H9 (cell line): ENCODE measurements around the gene SLC16A3. TPM values are rescaled to one million over a fixed set of nuclear protein-coding genes. Genes with fewer than 3 reads are reported as not detected.

Experiments
- DNase-seq: peaks from one replicate; pipeline ENCODE4 v3.0.0-alpha.2; 2017
- H2AFZ ChIP-seq: one replicate; pipeline ENCODE4 v1.6.1; 2013; ENCODE audit warnings: mild to moderate bottlenecking, low read length, control low read depth, moderate library complexity
- H2AK5ac ChIP-seq: 2 replicates; pipeline ENCODE4 v1.6.1; 2013; ENCODE audit warnings: low read length, control low read depth, mixed read lengths; ENCODE audit not compliant: insufficient read length
- H2BK120ac ChIP-seq: one replicate; pipeline ENCODE4 v1.6.1; 2013; ENCODE audit warnings: low read depth, mild to moderate bottlenecking, low read length, control low read depth, inconsistent platforms; ENCODE audit not compliant: poor library complexity, severe bottlenecking
- H2BK12ac ChIP-seq: 2 replicates; pipeline ENCODE4 v1.6.1; 2013; ENCODE audit warnings: low read length, control low read depth, mixed read lengths, low read depth; ENCODE audit not compliant: insufficient read length
- H2BK15ac ChIP-seq: 2 replicates; pipeline ENCODE4 v1.6.1; 2013; ENCODE audit warnings: low read depth, low read length, control low read depth
- H2BK20ac ChIP-seq: one replicate; pipeline ENCODE4 v1.6.1; 2013; ENCODE audit warnings: low read depth, mild to moderate bottlenecking, low read length, control low read depth, inconsistent platforms; ENCODE audit not compliant: poor library complexity, severe bottlenecking
- H2BK5ac ChIP-seq: 2 replicates; pipeline ENCODE4 v1.6.1; 2013; ENCODE audit warnings: low read length, control low read depth, mixed read lengths; ENCODE audit not compliant: insufficient read length
- H3K14ac ChIP-seq: 2 replicates; pipeline ENCODE4 v1.6.1; 2013; ENCODE audit warnings: low read length, control low read depth; ENCODE audit not compliant: insufficient read depth
- H3K18ac ChIP-seq: 2 replicates; pipeline ENCODE4 v1.6.1; 2013; ENCODE audit warnings: low read depth, mild to moderate bottlenecking, mixed read lengths, low read length, control low read depth; ENCODE audit not compliant: insufficient read length
- H3K23ac ChIP-seq: 2 replicates; pipeline ENCODE4 v1.6.1; 2013; ENCODE audit warnings: low read length, control low read depth, mixed read lengths, low read depth; ENCODE audit not compliant: insufficient read length
- H3K23me2 ChIP-seq: 2 replicates; pipeline ENCODE4 v1.6.1; 2013; ENCODE audit warnings: low read depth, mild to moderate bottlenecking, mixed read lengths, low read length, control low read depth; ENCODE audit not compliant: insufficient read length, poor library complexity, severe bottlenecking
- H3K27ac ChIP-seq: 2 replicates; pipeline ENCODE4 v1.5.1; 2013; ENCODE audit warnings: low read length, control low read depth, mixed read lengths, low read depth; ENCODE audit not compliant: insufficient read length
- H3K27me3 ChIP-seq: 2 replicates; pipeline ENCODE4 v1.6.1; 2013; ENCODE audit warnings: low read length, control low read depth, inconsistent platforms; ENCODE audit not compliant: insufficient read depth
- H3K4ac ChIP-seq: 2 replicates; pipeline ENCODE4 v1.6.1; 2013; ENCODE audit warnings: low read depth, mild to moderate bottlenecking, control low read depth, inconsistent platforms, low read length, moderate library complexity
- H3K4me1 ChIP-seq: 2 replicates; pipeline ENCODE4 v1.6.1; 2013; ENCODE audit warnings: low read length, control low read depth, inconsistent platforms; ENCODE audit not compliant: insufficient read depth
- H3K4me2 ChIP-seq: 2 replicates; pipeline ENCODE4 v1.6.1; 2013; ENCODE audit warnings: low read length, control low read depth, mixed read lengths; ENCODE audit not compliant: insufficient read length, insufficient read depth
- H3K56ac ChIP-seq: 2 replicates; pipeline ENCODE4 v1.6.1; 2013; ENCODE audit warnings: low read depth, mild to moderate bottlenecking, mixed read lengths, low read length, control low read depth; ENCODE audit not compliant: insufficient read length
- H3K79me1 ChIP-seq: 2 replicates; pipeline ENCODE4 v1.6.1; 2013; ENCODE audit warnings: low read depth, mild to moderate bottlenecking, moderate library complexity, low read length, control low read depth, inconsistent platforms; ENCODE audit not compliant: insufficient read depth, poor library complexity, severe bottlenecking
- H3K79me2 ChIP-seq: 2 replicates; pipeline ENCODE4 v1.6.1; 2013; ENCODE audit warnings: low read length, control low read depth, inconsistent platforms; ENCODE audit not compliant: insufficient read depth
- H3K9ac ChIP-seq: 2 replicates; pipeline ENCODE4 v1.6.1; 2013; ENCODE audit warnings: low read length, control low read depth, mixed read lengths; ENCODE audit not compliant: insufficient read length; ENCODE audit errors: extremely low read depth
- H3K9me3 ChIP-seq: one replicate; pipeline ENCODE4 v1.6.1; 2013; ENCODE audit warnings: low read depth, low read length, inconsistent platforms; ENCODE audit not compliant: control insufficient read depth
- H3T11ph ChIP-seq: one replicate; pipeline ENCODE4 v1.6.1; 2013; ENCODE audit warnings: mild to moderate bottlenecking, low read length, control low read depth, inconsistent platforms
- H4K20me1 ChIP-seq: one replicate; pipeline ENCODE4 v1.6.1; 2013; ENCODE audit not compliant: control insufficient read depth, insufficient read length, insufficient read depth
- H4K5ac ChIP-seq: 2 replicates; pipeline ENCODE4 v1.6.1; 2013; ENCODE audit warnings: low read depth, mild to moderate bottlenecking, mixed read lengths, low read length, control low read depth; ENCODE audit not compliant: insufficient read length
- H4K8ac ChIP-seq: replicated peaks from 2 replicates; pipeline ENCODE4 v1.6.1; 2013; ENCODE audit warnings: low read length, control low read depth, mixed read lengths, low read depth; ENCODE audit not compliant: insufficient read length
- H4K91ac ChIP-seq: 2 replicates; pipeline ENCODE4 v1.6.1; 2013; ENCODE audit warnings: low read depth, mild to moderate bottlenecking, moderate library complexity, mixed read lengths, low read length, control low read depth; ENCODE audit not compliant: insufficient read length
- H3K27ac Mint-ChIP-seq, 3 experiments: 2 replicates in 2 of 3; 3 replicates in 1 of 3; pipeline ENCODE4 v1.8.0; 2020 to 2021; ENCODE audit warnings: mixed read lengths in 3 of 3, mild to moderate bottlenecking in 1 of 3, moderate library complexity in 1 of 3
- H3K27me3 Mint-ChIP-seq: 2 replicates; pipeline ENCODE4 v1.8.0; 2021; ENCODE audit warnings: low read depth, mild to moderate bottlenecking, moderate library complexity, mixed read lengths
- H3K36me3 Mint-ChIP-seq, 3 experiments: 2 replicates in 2 of 3; 3 replicates in 1 of 3; pipeline ENCODE4 v1.8.0; 2020 to 2021; ENCODE audit warnings: low read depth in 3 of 3, mixed read lengths in 3 of 3; ENCODE audit not compliant: insufficient read depth in 1 of 3
- H3K4me1 Mint-ChIP-seq, 2 experiments: 2 replicates each; pipeline ENCODE4 v1.8.0; 2020; ENCODE audit warnings: mixed read lengths in 2 of 2
- H3K4me3 Mint-ChIP-seq, 2 experiments: 2 replicates in 1 of 2; 3 replicates in 1 of 2; pipeline ENCODE4 v1.8.0; 2020 to 2021; ENCODE audit warnings: mild to moderate bottlenecking in 2 of 2, mixed read lengths in 2 of 2, moderate library complexity in 1 of 2
- H3K9me3 Mint-ChIP-seq, 2 experiments: 2 replicates in 1 of 2; 3 replicates in 1 of 2; pipeline ENCODE4 v1.8.0; 2020; ENCODE audit warnings: mild to moderate bottlenecking in 2 of 2, mixed read lengths in 2 of 2, moderate library complexity in 1 of 2
- WGBS: extraction: QIAGEN DNeasy Blood & Tissue Kit; methylation state at CpG from one replicate; pipeline ENCODE4 v1.1.7; 2013; ENCODE audit warnings: missing lambda C conversion rate, low lambda C conversion rate, mixed read lengths; ENCODE audit not compliant: insufficient read length; ENCODE audit errors: extremely low coverage; 5-methylcytosine and 5-hydroxymethylcytosine counted together
- total RNA-seq: library from RNA; stranded (reverse); gene quantifications from 2 replicates; pipeline ENCODE4 v1.2.1, GENCODE V29; 2021
- TF ChIP-seq, protein P1 (sequence below): fragments of 200-600 bp; sonication (generic); conservative IDR thresholded peaks from 3 replicates; pipeline ENCODE4 v1.8.0; 2021; ENCODE audit warnings: antibody characterized with exemption, mild to moderate bottlenecking

The SLC16A3 gene
- total RNA-seq, 1 experiment from 2014 or later = 28.4 TPM

DNA sequence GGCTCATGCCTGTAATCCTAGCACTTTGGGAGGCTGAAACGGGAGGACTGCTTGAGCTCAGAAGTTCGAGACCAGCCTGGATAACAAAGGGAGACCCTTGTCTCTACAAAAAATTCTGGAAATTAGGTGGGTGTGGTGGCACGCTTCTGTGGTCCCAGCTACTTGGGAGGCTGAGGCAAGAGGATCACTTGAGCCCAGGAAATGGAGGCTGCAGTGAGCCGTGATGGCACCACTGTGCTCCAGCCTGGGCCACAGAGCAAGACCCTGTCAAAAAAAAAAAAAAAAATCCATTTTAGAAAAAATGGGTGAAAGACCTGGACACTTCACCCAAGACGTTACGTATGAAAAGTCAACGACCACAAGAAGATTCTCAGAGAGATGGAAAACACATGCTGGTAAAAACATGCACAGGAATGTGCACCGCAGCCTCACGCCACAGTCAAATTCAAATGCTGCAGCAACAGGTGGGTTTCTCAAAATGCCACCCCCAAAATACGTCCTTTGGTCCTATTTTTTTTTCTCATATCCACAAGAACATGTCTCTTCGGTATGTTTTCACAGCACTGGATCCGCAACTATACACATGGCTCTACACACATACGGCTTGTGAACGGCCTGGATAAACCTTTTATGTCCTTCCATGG, 27.5 kb downstream of the SLC16A3 start:
- peaks cover under 1% of the 10 kb centered on the region; the same call in 1 of the 2 replicates for H3K27me3 ChIP-seq
- no peak overlapping the region for H3K23ac ChIP-seq
- no peaks in the 10 kb centered on the region for H3K4me1 ChIP-seq
- H2BK5ac ChIP-seq = no peak overlapping the region
- H3K36me3 Mint-ChIP-seq = peaks cover 76 to 83% (median 82%) of the 10 kb centered on the region in 3 experiments
- no peaks in the 10 kb centered on the region for H3K9me3 ChIP-seq
- no peak overlapping the region for H3K9ac ChIP-seq
- no peak overlapping the region for H3K4ac ChIP-seq
- peaks cover 2% of the 10 kb centered on the region for H4K20me1 ChIP-seq
- no peak overlapping the region for H4K91ac ChIP-seq
- H2BK15ac ChIP-seq = no peak overlapping the region
- H3K79me2 ChIP-seq = peaks cover 2% of the 10 kb centered on the region; the same call in 1 of the 2 replicates
- H3K79me1 ChIP-seq = peaks cover 12% of the 10 kb centered on the region
- no peaks in the 10 kb centered on the region for H3K23me2 ChIP-seq
- H3K14ac ChIP-seq = no peak overlapping the region
- no peaks in the 10 kb centered on the region for H3K27me3 Mint-ChIP-seq
- no peak overlapping the region for H3K27ac Mint-ChIP-seq
- H3K18ac ChIP-seq = no peak overlapping the region
- peaks cover 0 to 7% of the 10 kb centered on the region in 2 experiments; a peak in 2 of 5 replicates for H3K9me3 Mint-ChIP-seq
- no peak for DNase-seq
- 0 out of 4 replicates have a peak, but pooled peaks cover 0 to 3% of the 10 kb centered on the region in 2 experiments for H3K4me1 Mint-ChIP-seq
- H2BK120ac ChIP-seq = no peak overlapping the region
- H4K8ac ChIP-seq = no peak overlapping the region
- H3K4me3 Mint-ChIP-seq = no peak overlapping the region
- H2AK5ac ChIP-seq = no peak overlapping the region
- H3K4me2 ChIP-seq = no peak overlapping the region
- H3K27ac ChIP-seq = no peak overlapping the region
- TF ChIP-seq, protein P1, sequence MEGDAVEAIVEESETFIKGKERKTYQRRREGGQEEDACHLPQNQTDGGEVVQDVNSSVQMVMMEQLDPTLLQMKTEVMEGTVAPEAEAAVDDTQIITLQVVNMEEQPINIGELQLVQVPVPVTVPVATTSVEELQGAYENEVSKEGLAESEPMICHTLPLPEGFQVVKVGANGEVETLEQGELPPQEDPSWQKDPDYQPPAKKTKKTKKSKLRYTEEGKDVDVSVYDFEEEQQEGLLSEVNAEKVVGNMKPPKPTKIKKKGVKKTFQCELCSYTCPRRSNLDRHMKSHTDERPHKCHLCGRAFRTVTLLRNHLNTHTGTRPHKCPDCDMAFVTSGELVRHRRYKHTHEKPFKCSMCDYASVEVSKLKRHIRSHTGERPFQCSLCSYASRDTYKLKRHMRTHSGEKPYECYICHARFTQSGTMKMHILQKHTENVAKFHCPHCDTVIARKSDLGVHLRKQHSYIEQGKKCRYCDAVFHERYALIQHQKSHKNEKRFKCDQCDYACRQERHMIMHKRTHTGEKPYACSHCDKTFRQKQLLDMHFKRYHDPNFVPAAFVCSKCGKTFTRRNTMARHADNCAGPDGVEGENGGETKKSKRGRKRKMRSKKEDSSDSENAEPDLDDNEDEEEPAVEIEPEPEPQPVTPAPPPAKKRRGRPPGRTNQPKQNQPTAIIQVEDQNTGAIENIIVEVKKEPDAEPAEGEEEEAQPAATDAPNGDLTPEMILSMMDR = no peak
- H3K56ac ChIP-seq = no peak overlapping the region
- WGBS = no CpG with 5 or more reads among the region's 14 CpGs
- H4K5ac ChIP-seq = no peak overlapping the region
- no peak overlapping the region for H2BK20ac ChIP-seq
- H2AFZ ChIP-seq = no peak overlapping the region
- no peak overlapping the region for H2BK12ac ChIP-seq
- H3T11ph ChIP-seq = no peak overlapping the region
